ENCODE measurements around the gene DAPK3. TPM values are rescaled to one million over a fixed set of nuclear protein-coding genes. Genes with fewer than 3 reads are reported as not detected.

The DAPK3 gene
- total RNA-seq, 1 experiment from 2014 or later: 121 TPM

- no peak overlapping the region for H2BK15ac ChIP-seq (ENCODE audit: low read depth, low read length)
- no peak overlapping the region for H2BK12ac ChIP-seq (ENCODE audit: insufficient read length, low read depth, low read length)
- H4K91ac ChIP-seq (ENCODE audit: insufficient read length, low read depth, low read length): no peak overlapping the region
- H3K4me1 Mint-ChIP-seq: no peaks in the 10 kb centered on the region
- H3K27ac ChIP-seq (ENCODE audit: insufficient read length, low read depth, low read length): no peak overlapping the region
- H3K27ac Mint-ChIP-seq: no peak overlapping the region
- H3K56ac ChIP-seq (ENCODE audit: insufficient read length, low read depth, low read length): no peak overlapping the region
- H4K8ac ChIP-seq (replicated peaks; ENCODE audit: insufficient read length, low read depth, low read length): no peak overlapping the region
- no peaks in the 10 kb centered on the region for H3K27me3 ChIP-seq (ENCODE audit: insufficient read depth, low read length)
- no peak overlapping the region for H3K4me2 ChIP-seq (ENCODE audit: insufficient read depth, insufficient read length, low read length)
- H2BK20ac ChIP-seq (ENCODE audit: low read depth, low read length, poor library complexity, severe bottlenecking): no peak overlapping the region
- H3K4me3 Mint-ChIP-seq: no peak overlapping the region; a peak in 1 of 5 replicates
- no CpG with 5 or more reads among the region's 9 CpGs for WGBS (ENCODE audit: extremely low coverage, insufficient read length, low lambda C conversion rate)
- H2AFZ ChIP-seq (ENCODE audit: low read length): no peak overlapping the region
- H3K36me3 Mint-ChIP-seq (ENCODE audit: insufficient read depth in 1 of 3, low read depth in 3 of 3): peaks cover 45 to 63% (median 55%) of the 10 kb centered on the region in 3 experiments
- no peaks in the 10 kb centered on the region for H4K20me1 ChIP-seq (ENCODE audit: control insufficient read depth, insufficient read depth, insufficient read length)
- no peak overlapping the region for H2BK120ac ChIP-seq (ENCODE audit: low read depth, low read length, poor library complexity, severe bottlenecking)
- H2AK5ac ChIP-seq (ENCODE audit: insufficient read length, low read length): no peak overlapping the region
- no peak overlapping the region for H3K9ac ChIP-seq (ENCODE audit: extremely low read depth, insufficient read length, low read length)
- no peak overlapping the region for H4K5ac ChIP-seq (ENCODE audit: insufficient read length, low read depth, low read length)
- peaks cover 12% of the 10 kb centered on the region for H3K9me3 ChIP-seq (ENCODE audit: control insufficient read depth, low read depth, low read length)
- no peaks in the 10 kb centered on the region for H3K79me1 ChIP-seq (ENCODE audit: insufficient read depth, low read depth, low read length, poor library complexity, severe bottlenecking)
- no peak for TF ChIP-seq CTCF (conservative IDR thresholded peaks at IDR 0.05)
- no peak overlapping the region for H2BK5ac ChIP-seq (ENCODE audit: insufficient read length, low read length)
- no peak overlapping the region for H3K4ac ChIP-seq (ENCODE audit: low read depth, low read length)
- no peak overlapping the region for H3K23ac ChIP-seq (ENCODE audit: insufficient read length, low read depth, low read length)
- no peaks in the 10 kb centered on the region for H3K4me1 ChIP-seq (ENCODE audit: insufficient read depth, low read length)
- no peaks in the 10 kb centered on the region for H3K23me2 ChIP-seq (ENCODE audit: insufficient read length, low read depth, low read length, poor library complexity, severe bottlenecking)
- peaks cover 18% of the 10 kb centered on the region in 2 experiments for H3K9me3 Mint-ChIP-seq
- no peaks in the 10 kb centered on the region for H3K79me2 ChIP-seq (ENCODE audit: insufficient read depth, low read length)
- no peaks in the 10 kb centered on the region for H3K27me3 Mint-ChIP-seq (ENCODE audit: low read depth)
- no peak overlapping the region for H3T11ph ChIP-seq (ENCODE audit: low read length)
- H3K14ac ChIP-seq (ENCODE audit: insufficient read depth, low read length): no peak overlapping the region
- no peak for DNase-seq
- H3K18ac ChIP-seq (ENCODE audit: insufficient read length, low read depth, low read length): no peak overlapping the region
Observed at GRCh38 chr19:3914199-3914598, 56.7 kb downstream of the DAPK3 start.
